ENCODE data around the gene CATSPERE.

CATSPERE gene

GRCh38 chr1:244451951-244452795, 8.9 kb upstream of the CATSPERE start:
- Histone ChIP-seq H3K9ac (ENCODE audit: low read depth, low read length, poor library complexity) (no peak overlapping the region), H2BK15ac (ENCODE audit: low read length) (no peak overlapping the region), H3K79me1 (ENCODE audit: low read depth, low read length) (peaks cover 3% of the 10 kb centered on the region), H3K9me3 (replicated peaks in 1 of 2; ENCODE audit: control insufficient read depth in 2 of 2, insufficient read depth in 1 of 2, low read depth in 1 of 2, low read length in 2 of 2) (peaks cover 0 to 9% of the 10 kb centered on the region in 2 donors), H2BK5ac (ENCODE audit: low read length) (no peak overlapping the region), H3K4ac (ENCODE audit: low read length) (no peak overlapping the region), H3K27me3 (ENCODE audit: control insufficient read depth in 3 of 3, insufficient read depth in 3 of 3, low read depth in 1 of 3, low read length in 3 of 3) (no peaks in the 10 kb centered on the region), H3K36me3 (replicated peaks in 1 of 2; ENCODE audit: control insufficient read depth in 2 of 2, insufficient read depth in 2 of 2, low read length in 2 of 2) (peaks cover 0 to 6% of the 10 kb centered on the region in 2 donors), H3K4me3 (ENCODE audit: low read length in 2 of 2) (peak overlapping the region in 1 of 2 donors; percentile 96), H2AFZ (ENCODE audit: low read length) (peak overlapping the region; percentile 95), H2AK5ac (ENCODE audit: low read depth, low read length) (no peak overlapping the region), H2BK12ac (ENCODE audit: low read length) (no peak overlapping the region), H3K14ac (ENCODE audit: low read length) (no peak overlapping the region), H2BK120ac (ENCODE audit: low read depth, low read length) (peak overlapping the region; percentile 85), H3K4me2 (ENCODE audit: insufficient read depth, low read length, poor library complexity, severe bottlenecking) (peak overlapping the region; percentile 2), H3K4me1 (ENCODE audit: control insufficient read depth in 2 of 2, insufficient read depth in 1 of 2, low read depth in 1 of 2, low read length in 2 of 2) (peaks cover 8 to 12% of the 10 kb centered on the region in 2 donors), H4K91ac (ENCODE audit: low read depth, low read length, poor library complexity) (no peak overlapping the region), H3K23ac (ENCODE audit: low read depth, low read length, poor library complexity) (peak overlapping the region; percentile 98), H3K18ac (ENCODE audit: low read length) (no peak overlapping the region), H4K8ac (ENCODE audit: low read depth, low read length) (no peak overlapping the region), H3K27ac (replicated peaks; ENCODE audit: low read length) (peak overlapping the region; percentile 2)
- peak; percentile 99 for DNase-seq (ENCODE audit: low spot score)
- WGBS, 2 donors (ENCODE audit: extremely low coverage in 2 of 2, insufficient read length in 2 of 2, insufficient replicate concordance in 1 of 2) = no CpG with 5 or more reads among the region's 47 CpGs

GRCh38 chr1:244454412-244454811, 6.7 kb upstream of the CATSPERE start:
- H3K9me3 ChIP-seq (replicated peaks in 1 of 2; ENCODE audit: control insufficient read depth in 2 of 2, insufficient read depth in 1 of 2, low read depth in 1 of 2, low read length in 2 of 2) = peaks cover 0 to 7% of the 10 kb centered on the region in 2 donors

GRCh38 chr1:244456586-244456985, 4.5 kb upstream of the CATSPERE start:
- no peak overlapping the region for H3K18ac ChIP-seq (ENCODE audit: low read length)
- no peaks in the 10 kb centered on the region for H3K36me3 ChIP-seq (replicated peaks in 1 of 2; ENCODE audit: control insufficient read depth in 2 of 2, insufficient read depth in 2 of 2, low read length in 2 of 2)
- no peak overlapping the region for H2BK12ac ChIP-seq (ENCODE audit: low read length)
- no peak overlapping the region for H3K14ac ChIP-seq (ENCODE audit: low read length)
- H2BK5ac ChIP-seq (ENCODE audit: low read length) = no peak overlapping the region
- H4K8ac ChIP-seq (ENCODE audit: low read depth, low read length) = no peak overlapping the region
- H3K27ac ChIP-seq (replicated peaks; ENCODE audit: low read length) = no peak overlapping the region
- H2BK120ac ChIP-seq (ENCODE audit: low read depth, low read length) = no peak overlapping the region
- no peaks in the 10 kb centered on the region for H3K27me3 ChIP-seq (ENCODE audit: control insufficient read depth in 3 of 3, insufficient read depth in 3 of 3, low read depth in 1 of 3, low read length in 3 of 3)
- no CpG with 5 or more reads among the region's 1 CpG for WGBS, 2 donors (ENCODE audit: extremely low coverage in 2 of 2, insufficient read length in 2 of 2, insufficient replicate concordance in 1 of 2)
- no peak overlapping the region for H3K4me2 ChIP-seq (ENCODE audit: insufficient read depth, low read length, poor library complexity, severe bottlenecking)
- H3K4ac ChIP-seq (ENCODE audit: low read length) = no peak overlapping the region
- no peak overlapping the region for H2BK15ac ChIP-seq (ENCODE audit: low read length)
- no peak overlapping the region for H2AK5ac ChIP-seq (ENCODE audit: low read depth, low read length)
- H2AFZ ChIP-seq (ENCODE audit: low read length) = no peak overlapping the region
- H3K79me1 ChIP-seq (ENCODE audit: low read depth, low read length) = no peaks in the 10 kb centered on the region
- no peak overlapping the region for H3K9ac ChIP-seq (ENCODE audit: low read depth, low read length, poor library complexity)
- H3K4me3 ChIP-seq (ENCODE audit: low read length in 2 of 2) = no peak overlapping the region
- no peak overlapping the region for H4K91ac ChIP-seq (ENCODE audit: low read depth, low read length, poor library complexity)
- peaks cover 2 to 8% of the 10 kb centered on the region in 2 donors for H3K4me1 ChIP-seq (ENCODE audit: control insufficient read depth in 2 of 2, insufficient read depth in 1 of 2, low read depth in 1 of 2, low read length in 2 of 2)
- DNase-seq (ENCODE audit: low spot score) = no peak
- peaks cover 0 to 7% of the 10 kb centered on the region in 2 donors for H3K9me3 ChIP-seq (replicated peaks in 1 of 2; ENCODE audit: control insufficient read depth in 2 of 2, insufficient read depth in 1 of 2, low read depth in 1 of 2, low read length in 2 of 2)
- no peak overlapping the region for H3K23ac ChIP-seq (ENCODE audit: low read depth, low read length, poor library complexity)

More at GRCh38 chr1:244454412-244454811, 6.7 kb upstream of the CATSPERE start:
- H2BK5ac ChIP-seq (ENCODE audit: low read length) = no peak overlapping the region
- no peak overlapping the region for H2AK5ac ChIP-seq (ENCODE audit: low read depth, low read length)
- H3K27ac ChIP-seq (replicated peaks; ENCODE audit: low read length) = peak overlapping the region; percentile 71
- H3K27me3 ChIP-seq (ENCODE audit: control insufficient read depth in 3 of 3, insufficient read depth in 3 of 3, low read depth in 1 of 3, low read length in 3 of 3) = no peaks in the 10 kb centered on the region
- no peak overlapping the region for H3K4me2 ChIP-seq (ENCODE audit: insufficient read depth, low read length, poor library complexity, severe bottlenecking)
- no peak overlapping the region for H3K9ac ChIP-seq (ENCODE audit: low read depth, low read length, poor library complexity)
- no peak overlapping the region for H3K23ac ChIP-seq (ENCODE audit: low read depth, low read length, poor library complexity)
- peak overlapping the region; percentile 73 for H2AFZ ChIP-seq (ENCODE audit: low read length)
- peaks cover 0 to 6% of the 10 kb centered on the region in 2 donors for H3K36me3 ChIP-seq (replicated peaks in 1 of 2; ENCODE audit: control insufficient read depth in 2 of 2, insufficient read depth in 2 of 2, low read length in 2 of 2)
- WGBS, 2 donors (ENCODE audit: extremely low coverage in 2 of 2, insufficient read length in 2 of 2, insufficient replicate concordance in 1 of 2) = no CpG with 5 or more reads among the region's 6 CpGs
- peaks cover 8 to 9% of the 10 kb centered on the region in 2 donors for H3K4me1 ChIP-seq (ENCODE audit: control insufficient read depth in 2 of 2, insufficient read depth in 1 of 2, low read depth in 1 of 2, low read length in 2 of 2)
- H4K91ac ChIP-seq (ENCODE audit: low read depth, low read length, poor library complexity) = no peak overlapping the region
- H3K14ac ChIP-seq (ENCODE audit: low read length) = no peak overlapping the region
- H3K79me1 ChIP-seq (ENCODE audit: low read depth, low read length) = peaks cover 3% of the 10 kb centered on the region
- H3K18ac ChIP-seq (ENCODE audit: low read length) = no peak overlapping the region
- no peak for DNase-seq (ENCODE audit: low spot score)
- no peak overlapping the region for H2BK120ac ChIP-seq (ENCODE audit: low read depth, low read length)
- H3K4me3 ChIP-seq (ENCODE audit: low read length in 2 of 2) = no peak overlapping the region
- H3K4ac ChIP-seq (ENCODE audit: low read length) = no peak overlapping the region
- H4K8ac ChIP-seq (ENCODE audit: low read depth, low read length) = no peak overlapping the region
- no peak overlapping the region for H2BK15ac ChIP-seq (ENCODE audit: low read length)
- no peak overlapping the region for H2BK12ac ChIP-seq (ENCODE audit: low read length)

- WGBS, 2 donors (ENCODE audit: extremely low coverage in 2 of 2, insufficient read length in 2 of 2, insufficient replicate concordance in 1 of 2) = no CpG with 5 or more reads among the region's 4 CpGs
- Histone ChIP-seq H3K27me3 (ENCODE audit: control insufficient read depth in 3 of 3, insufficient read depth in 3 of 3, low read depth in 1 of 3, low read length in 3 of 3) (no peaks in the 10 kb centered on the region), H3K4me3 (ENCODE audit: low read length in 2 of 2) (no peak overlapping the region), H3K4me2 (ENCODE audit: insufficient read depth, low read length, poor library complexity, severe bottlenecking) (no peak overlapping the region), H2BK5ac (ENCODE audit: low read length) (no peak overlapping the region), H3K36me3 (replicated peaks in 1 of 2; ENCODE audit: control insufficient read depth in 2 of 2, insufficient read depth in 2 of 2, low read length in 2 of 2) (no peaks in the 10 kb centered on the region), H4K8ac (ENCODE audit: low read depth, low read length) (no peak overlapping the region), H3K18ac (ENCODE audit: low read length) (no peak overlapping the region), H2BK120ac (ENCODE audit: low read depth, low read length) (no peak overlapping the region), H3K79me1 (ENCODE audit: low read depth, low read length) (no peaks in the 10 kb centered on the region), H3K27ac (replicated peaks; ENCODE audit: low read length) (no peak overlapping the region), H3K23ac (ENCODE audit: low read depth, low read length, poor library complexity) (no peak overlapping the region), H2BK15ac (ENCODE audit: low read length) (no peak overlapping the region), H4K91ac (ENCODE audit: low read depth, low read length, poor library complexity) (no peak overlapping the region), H2AK5ac (ENCODE audit: low read depth, low read length) (no peak overlapping the region), H3K4ac (ENCODE audit: low read length) (no peak overlapping the region), H3K14ac (ENCODE audit: low read length) (no peak overlapping the region), H2AFZ (ENCODE audit: low read length) (no peak overlapping the region), H3K9ac (ENCODE audit: low read depth, low read length, poor library complexity) (no peak overlapping the region), H3K4me1 (ENCODE audit: control insufficient read depth in 2 of 2, insufficient read depth in 1 of 2, low read depth in 1 of 2, low read length in 2 of 2) (peaks cover 2 to 8% of the 10 kb centered on the region in 2 donors), H2BK12ac (ENCODE audit: low read length) (no peak overlapping the region), H3K9me3 (replicated peaks in 1 of 2; ENCODE audit: control insufficient read depth in 2 of 2, insufficient read depth in 1 of 2, low read depth in 1 of 2, low read length in 2 of 2) (peaks cover 0 to 3% of the 10 kb centered on the region in 2 donors)
- DNase-seq (ENCODE audit: low spot score) = no peak
Measured at GRCh38 chr1:244458781-244459180, 2.3 kb upstream of the CATSPERE start.
